BLaER1 (cell line): Measurements from ENCODE around the gene PLAAT2.

Source experiments
- H3K27ac ChIP-seq: shearing (Covaris generic); formaldehyde crosslinking; 2 replicates; pipeline ENCODE4 v1.8.1; 2022
- H3K27me3 ChIP-seq: shearing (Covaris generic); formaldehyde crosslinking; 2 replicates; pipeline ENCODE4 v1.8.1; 2022
- H3K36me3 ChIP-seq: shearing (Covaris generic); formaldehyde crosslinking; 2 replicates; pipeline ENCODE4 v1.8.1; 2022
- H3K4me1 ChIP-seq: shearing (Covaris generic); formaldehyde crosslinking; 2 replicates; pipeline ENCODE4 v1.8.1; 2022
- H3K4me2 ChIP-seq: shearing (Covaris generic); formaldehyde crosslinking; 2 replicates; pipeline ENCODE4 v1.8.1; 2022
- H3K4me3 ChIP-seq: shearing (Covaris generic); formaldehyde crosslinking; 2 replicates; pipeline ENCODE4 v1.8.1; 2022
- H3K9ac ChIP-seq: shearing (Covaris generic); formaldehyde crosslinking; 2 replicates; pipeline ENCODE4 v1.8.1; 2022
- H3K9me3 ChIP-seq: shearing (Covaris generic); formaldehyde crosslinking; 2 replicates; pipeline ENCODE4 v1.8.1; 2022
- H4K20me1 ChIP-seq: shearing (Covaris generic); formaldehyde crosslinking; 2 replicates; pipeline ENCODE4 v1.8.1; 2022
- Cebpa-rat ChIP-seq: shearing (Covaris generic); IDR thresholded peaks from 2 replicates; pipeline ENCODE4 v1.8.1; 2022

The PLAAT2 gene

DNA sequence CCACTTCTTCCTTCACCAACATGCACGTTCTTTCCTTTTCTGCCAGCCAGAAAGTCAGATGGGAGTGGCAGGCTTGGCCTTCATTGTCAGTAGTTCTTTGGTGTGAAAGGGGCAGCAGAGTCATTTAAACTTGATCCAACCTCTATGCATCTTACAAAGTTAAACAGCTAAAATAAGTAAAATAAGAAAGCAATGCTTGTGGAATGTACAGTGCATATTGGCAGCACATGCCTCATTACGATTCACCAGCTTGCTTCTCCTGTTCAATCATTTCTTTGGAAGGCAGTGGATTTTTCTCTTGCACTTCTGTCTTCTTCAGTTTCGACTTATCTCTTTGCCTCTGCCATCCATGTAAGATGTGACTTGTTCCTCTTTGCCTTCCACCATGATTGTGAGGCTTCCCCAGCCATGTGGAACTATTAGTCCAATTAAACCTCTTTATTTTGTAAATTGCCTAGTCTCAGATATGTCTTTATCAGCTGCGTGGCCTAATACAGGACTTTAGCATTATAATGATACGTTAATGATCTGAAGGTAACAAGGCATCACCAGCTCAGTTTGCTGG lies 42.5 kb downstream of the PLAAT2 start:
- H3K27me3 ChIP-seq, result no peaks in the 10 kb centered on the region
- H3K36me3 ChIP-seq, result no peaks in the 10 kb centered on the region
- no peak overlapping the region for H3K4me3 ChIP-seq
- H3K9ac ChIP-seq, result no peak overlapping the region
- peaks cover 26% of the 10 kb centered on the region for H3K9me3 ChIP-seq
- H4K20me1 ChIP-seq, result no peaks in the 10 kb centered on the region
- no peak overlapping the region for H3K4me2 ChIP-seq
- no peak for TF ChIP-seq Cebpa-rat
- H3K4me1 ChIP-seq, result peaks cover 16% of the 10 kb centered on the region
- no peak overlapping the region for H3K27ac ChIP-seq

DNA sequence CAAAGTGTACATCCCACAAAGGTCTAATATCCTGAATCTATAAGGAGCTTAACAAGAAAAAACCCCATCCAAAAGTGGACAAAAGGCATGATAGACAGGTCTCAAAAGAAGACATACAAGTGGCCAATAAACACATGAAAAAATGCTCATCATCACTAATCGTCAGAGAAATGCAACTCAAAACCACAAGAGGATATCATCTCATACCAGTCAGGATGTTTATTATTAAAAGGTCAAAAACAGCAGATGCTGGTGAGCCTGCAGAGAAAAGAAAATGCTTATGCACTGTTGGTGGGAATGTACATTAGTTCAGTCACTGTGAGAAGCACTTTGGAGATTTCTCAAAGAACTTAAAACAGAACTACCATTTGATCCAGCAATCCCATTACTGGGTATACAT lies 44.6 kb downstream of the PLAAT2 start:
- no peak overlapping the region for H3K27ac ChIP-seq
- H3K36me3 ChIP-seq, result no peaks in the 10 kb centered on the region
- peak overlapping the region; percentile 36 for H3K4me2 ChIP-seq
- H3K4me3 ChIP-seq, result no peak overlapping the region
- no peaks in the 10 kb centered on the region for H3K27me3 ChIP-seq
- no peak for TF ChIP-seq Cebpa-rat
- H3K9ac ChIP-seq, result no peak overlapping the region
- H3K4me1 ChIP-seq, result peaks cover 22% of the 10 kb centered on the region
- H4K20me1 ChIP-seq, result no peaks in the 10 kb centered on the region
- H3K9me3 ChIP-seq, result peaks cover 17% of the 10 kb centered on the region

DNA sequence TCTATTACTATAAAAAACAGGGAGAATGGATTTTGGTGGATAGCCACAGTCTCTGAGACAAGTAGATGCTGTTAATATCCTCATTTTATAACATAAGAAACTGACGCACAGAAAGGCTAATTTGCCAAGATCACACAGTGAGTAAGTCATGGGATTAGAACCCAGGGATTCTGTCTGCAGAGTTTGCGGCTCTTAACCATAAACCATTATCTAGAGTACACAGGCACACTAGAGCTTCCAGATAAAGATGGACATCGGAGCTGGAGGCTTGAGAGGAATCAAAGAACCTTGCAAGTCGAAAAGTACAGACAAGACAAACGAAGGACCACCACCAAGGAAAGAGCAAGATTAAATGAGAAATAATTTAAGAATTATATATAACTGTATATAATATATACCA lies 46.0 kb downstream of the PLAAT2 start:
- no peaks in the 10 kb centered on the region for H3K36me3 ChIP-seq
- H3K4me1 ChIP-seq, result peaks cover 22% of the 10 kb centered on the region
- TF ChIP-seq Cebpa-rat, result no peak
- no peaks in the 10 kb centered on the region for H3K27me3 ChIP-seq
- H3K9ac ChIP-seq, result no peak overlapping the region
- no peak overlapping the region for H3K4me3 ChIP-seq
- no peaks in the 10 kb centered on the region for H4K20me1 ChIP-seq
- H3K4me2 ChIP-seq, result no peak overlapping the region
- H3K9me3 ChIP-seq, result peaks cover 9% of the 10 kb centered on the region
- H3K27ac ChIP-seq, result no peak overlapping the region

DNA sequence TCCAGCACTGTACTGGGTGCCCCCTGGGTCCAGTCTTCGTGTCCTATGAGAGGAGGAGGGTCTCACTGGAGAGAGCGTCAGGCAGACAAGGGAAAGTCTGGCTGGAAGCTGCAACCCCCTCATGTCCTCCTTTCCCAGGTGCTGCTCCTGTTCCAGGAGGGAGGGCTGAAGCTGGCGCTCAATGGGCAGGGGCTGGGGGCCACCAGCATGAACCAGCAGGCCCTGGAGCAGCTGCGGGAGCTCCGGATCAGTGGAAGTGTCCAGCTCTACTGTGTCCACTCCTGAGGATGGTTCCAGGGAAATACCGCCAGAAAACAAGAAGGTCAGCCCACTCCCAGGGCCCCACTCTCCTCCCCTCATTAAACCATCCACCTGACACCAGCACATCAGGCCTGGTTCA lies 47.1 kb downstream of the PLAAT2 start:
- H3K27me3 ChIP-seq, result no peaks in the 10 kb centered on the region
- TF ChIP-seq Cebpa-rat, result no peak
- peaks cover 8% of the 10 kb centered on the region for H3K9me3 ChIP-seq
- peaks cover 27% of the 10 kb centered on the region for H3K4me1 ChIP-seq
- no peaks in the 10 kb centered on the region for H4K20me1 ChIP-seq
- no peak overlapping the region for H3K4me2 ChIP-seq
- no peaks in the 10 kb centered on the region for H3K36me3 ChIP-seq
- no peak overlapping the region for H3K27ac ChIP-seq
- no peak overlapping the region for H3K4me3 ChIP-seq
- no peak overlapping the region for H3K9ac ChIP-seq

DNA sequence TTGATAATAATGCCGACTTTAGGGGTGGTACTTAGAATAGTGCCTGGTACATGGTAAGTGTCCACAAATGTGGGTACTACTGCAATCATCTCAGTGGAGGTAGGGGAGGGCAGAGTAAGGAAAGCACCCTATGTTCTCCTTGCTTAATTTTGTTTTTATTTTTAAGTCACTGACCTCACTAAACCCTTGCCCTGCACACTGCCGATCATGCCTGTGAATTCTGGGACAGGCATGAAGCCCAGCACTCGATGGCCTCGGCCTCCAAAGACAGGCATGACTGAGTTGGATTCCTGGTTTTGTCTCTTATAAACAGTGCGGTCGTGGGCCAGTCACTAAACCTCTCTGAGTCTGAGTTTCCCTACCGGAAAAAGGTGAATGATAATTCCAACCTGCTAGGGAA lies 50.4 kb downstream of the PLAAT2 start:
- Histone ChIP-seq H3K27me3 (no peaks in the 10 kb centered on the region), H3K9ac (no peak overlapping the region), H3K4me1 (peaks cover 22% of the 10 kb centered on the region), H3K36me3 (no peaks in the 10 kb centered on the region), H3K4me2 (no peak overlapping the region), H4K20me1 (no peaks in the 10 kb centered on the region), H3K27ac (no peak overlapping the region), H3K4me3 (no peak overlapping the region), H3K9me3 (no peaks in the 10 kb centered on the region)
- no peak for TF ChIP-seq Cebpa-rat

DNA sequence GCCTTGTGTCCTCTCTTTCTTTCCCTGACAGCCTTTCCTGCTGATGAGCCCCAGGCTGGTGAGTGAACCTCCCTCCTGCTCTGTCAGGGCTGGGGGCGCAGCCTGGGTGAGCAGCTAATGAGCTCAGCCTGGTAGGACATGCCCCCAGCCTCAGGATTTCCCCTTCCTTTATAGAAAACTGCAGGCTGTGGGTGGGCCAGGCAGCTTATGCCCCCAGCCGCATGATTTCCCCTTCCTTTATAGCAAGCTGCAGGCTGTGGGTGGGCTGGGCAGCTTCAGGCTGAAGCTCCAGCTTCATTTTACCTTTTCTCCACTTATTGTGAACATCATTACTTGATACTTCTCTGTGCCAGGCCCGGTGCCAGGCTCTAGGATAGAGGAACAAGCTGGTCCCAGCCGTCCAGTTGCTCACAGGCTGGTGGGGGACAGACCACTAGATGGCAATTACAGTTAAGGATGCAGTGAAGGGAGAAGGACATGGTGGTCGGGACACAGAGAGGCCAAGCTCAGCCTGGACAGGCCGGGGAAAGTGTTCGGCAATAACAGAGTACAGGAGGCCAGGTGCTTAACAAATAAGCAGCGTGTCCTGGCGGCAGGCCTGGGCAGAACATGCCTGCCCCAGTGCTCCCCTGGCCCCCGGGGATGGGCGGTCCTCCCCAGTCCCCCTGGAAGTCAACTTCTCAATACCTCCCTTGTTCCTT lies 52.0 kb downstream of the PLAAT2 start:
- H3K4me3 ChIP-seq, result no peak overlapping the region
- H3K4me1 ChIP-seq, result peaks cover 38% of the 10 kb centered on the region
- H3K36me3 ChIP-seq, result no peaks in the 10 kb centered on the region
- H3K4me2 ChIP-seq, result peak overlapping the region; percentile 34
- no peak overlapping the region for H3K27ac ChIP-seq
- H3K9ac ChIP-seq, result no peak overlapping the region
- no peaks in the 10 kb centered on the region for H4K20me1 ChIP-seq
- H3K9me3 ChIP-seq, result no peaks in the 10 kb centered on the region
- TF ChIP-seq Cebpa-rat, result no peak
- H3K27me3 ChIP-seq, result no peaks in the 10 kb centered on the region

DNA sequence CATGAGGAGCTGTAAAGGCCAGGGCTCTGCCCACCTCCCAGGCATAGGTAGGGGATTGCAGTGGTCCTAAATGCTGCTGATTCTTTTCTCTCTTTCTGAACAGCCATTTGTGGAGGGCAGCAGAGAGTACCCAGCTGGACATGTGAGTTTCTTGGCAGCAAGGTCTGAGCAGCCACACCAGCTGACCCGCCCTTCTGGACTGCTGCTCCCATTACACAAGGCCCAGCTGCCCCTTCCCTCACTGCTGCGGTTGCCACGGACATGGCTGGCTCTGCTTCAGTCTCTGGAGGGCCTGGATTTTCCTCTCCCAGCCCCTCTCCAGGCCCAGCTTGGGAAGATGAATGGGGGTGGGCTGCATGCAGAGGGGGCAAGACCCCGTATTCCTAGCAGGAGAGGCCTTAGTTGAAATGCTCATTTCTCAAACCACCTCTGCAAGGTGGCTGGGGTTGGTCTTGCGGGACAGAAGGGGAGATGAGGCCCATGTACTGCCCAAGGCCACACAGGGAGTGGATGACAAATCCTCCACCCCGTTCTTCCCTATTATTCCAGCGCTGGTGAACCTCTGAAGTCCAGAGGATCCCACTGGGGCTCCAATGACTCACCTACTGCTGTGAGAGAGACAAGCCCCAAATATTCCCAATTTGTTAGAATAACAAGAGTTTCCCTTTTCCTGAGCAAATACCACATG lies 52.7 kb downstream of the PLAAT2 start:
- H3K9ac ChIP-seq, result no peak overlapping the region

DNA sequence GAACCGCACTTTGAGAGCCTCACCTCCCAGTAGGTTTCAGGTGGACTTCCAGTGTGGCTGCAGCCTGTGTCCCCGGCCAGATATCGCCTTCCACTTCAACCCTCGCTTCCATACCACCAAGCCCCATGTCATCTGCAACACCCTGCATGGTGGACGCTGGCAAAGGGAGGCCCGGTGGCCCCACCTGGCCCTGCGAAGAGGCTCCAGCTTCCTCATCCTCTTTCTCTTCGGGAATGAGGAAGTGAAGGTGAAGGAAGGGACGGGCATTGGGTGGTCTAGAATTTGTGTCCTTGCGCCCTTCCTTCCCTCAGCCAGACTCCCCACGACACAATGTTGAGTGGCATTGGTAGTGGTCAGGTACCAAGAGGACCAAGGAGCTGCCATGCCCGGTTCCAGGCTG lies 54.4 kb downstream of the PLAAT2 start:
- Histone ChIP-seq H3K4me2 (no peak overlapping the region), H3K4me3 (no peak overlapping the region), H3K36me3 (no peaks in the 10 kb centered on the region), H3K27me3 (no peaks in the 10 kb centered on the region), H3K27ac (no peak overlapping the region), H3K9me3 (no peaks in the 10 kb centered on the region), H3K4me1 (peaks cover 55% of the 10 kb centered on the region), H4K20me1 (no peaks in the 10 kb centered on the region), H3K9ac (no peak overlapping the region)
- TF ChIP-seq Cebpa-rat, result no peak

More for the DNA sequence above, 52.7 kb downstream of the PLAAT2 start:
- no peaks in the 10 kb centered on the region for H4K20me1 ChIP-seq
- H3K4me3 ChIP-seq, result no peak overlapping the region
- H3K4me1 ChIP-seq, result peaks cover 42% of the 10 kb centered on the region
- no peak for TF ChIP-seq Cebpa-rat
- H3K36me3 ChIP-seq, result no peaks in the 10 kb centered on the region
- no peak overlapping the region for H3K27ac ChIP-seq
- no peaks in the 10 kb centered on the region for H3K9me3 ChIP-seq
- peak overlapping the region; percentile 34 for H3K4me2 ChIP-seq
- no peaks in the 10 kb centered on the region for H3K27me3 ChIP-seq

DNA sequence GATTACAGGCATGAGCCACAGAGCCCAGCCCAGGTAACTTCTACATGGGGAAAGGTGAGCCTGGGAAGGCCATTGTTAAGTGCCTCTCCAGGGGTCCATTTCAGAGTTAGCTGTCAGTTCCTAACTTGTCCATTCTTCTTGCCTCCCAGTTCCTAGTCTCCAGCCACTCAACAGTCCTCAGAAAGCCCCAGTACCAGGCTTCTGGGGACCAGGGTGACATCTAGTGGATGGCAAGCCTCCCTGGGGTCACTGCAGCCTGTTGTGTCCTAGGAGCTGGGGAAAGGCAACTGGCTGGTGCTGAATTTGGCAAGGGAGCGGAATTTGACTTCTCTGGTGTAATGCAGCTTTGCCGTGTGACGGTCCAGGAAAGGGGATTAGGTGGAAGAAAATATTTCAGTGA lies 55.2 kb downstream of the PLAAT2 start:
- Histone ChIP-seq H3K4me3 (no peak overlapping the region), H3K4me1 (peaks cover 62% of the 10 kb centered on the region)

DNA sequence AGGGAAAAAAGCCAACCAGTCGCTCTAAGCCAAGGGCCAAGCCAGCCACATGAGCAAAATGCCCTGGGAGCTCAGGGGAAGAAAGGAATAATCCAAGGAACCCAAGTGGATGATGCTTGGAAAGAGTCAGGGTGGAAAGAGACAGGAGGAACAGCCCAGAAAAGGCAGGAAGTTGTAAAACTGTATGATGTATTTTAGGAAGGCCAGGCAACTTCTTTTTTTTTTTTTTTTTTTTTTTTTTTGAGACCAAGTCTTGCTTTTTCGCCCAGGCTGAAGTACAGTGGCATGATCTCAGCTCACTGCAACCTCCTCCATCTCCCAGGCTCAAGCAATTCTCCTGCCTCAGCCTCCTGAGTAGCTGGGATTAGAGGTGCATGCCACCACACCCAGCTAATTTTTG lies 55.7 kb downstream of the PLAAT2 start:
- H3K27ac ChIP-seq, result no peak overlapping the region
- peaks cover 67% of the 10 kb centered on the region for H3K4me1 ChIP-seq
- no peaks in the 10 kb centered on the region for H3K36me3 ChIP-seq
- H3K27me3 ChIP-seq, result no peaks in the 10 kb centered on the region
- H3K4me2 ChIP-seq, result peak overlapping the region; percentile 86
- no peaks in the 10 kb centered on the region for H3K9me3 ChIP-seq
- H3K9ac ChIP-seq, result no peak overlapping the region
- no peaks in the 10 kb centered on the region for H4K20me1 ChIP-seq
- no peak for TF ChIP-seq Cebpa-rat
- no peak overlapping the region for H3K4me3 ChIP-seq

More for the DNA sequence above, 55.2 kb downstream of the PLAAT2 start:
- no peak overlapping the region for H3K9ac ChIP-seq
- H3K27ac ChIP-seq, result no peak overlapping the region
- H3K36me3 ChIP-seq, result no peaks in the 10 kb centered on the region
- no peak for TF ChIP-seq Cebpa-rat
- H3K27me3 ChIP-seq, result no peaks in the 10 kb centered on the region
- no peaks in the 10 kb centered on the region for H3K9me3 ChIP-seq
- H4K20me1 ChIP-seq, result no peaks in the 10 kb centered on the region
- peak overlapping the region; percentile 86; the same call in 1 of the 2 replicates for H3K4me2 ChIP-seq
